GM18526 (cell line): ENCODE measurements around the gene KLHL17.

Source experiments
- POLR2A ChIP-seq: IDR thresholded peaks from 3 replicates; pipeline ENCODE4 v1.6.1; 2011; ENCODE audit not compliant: insufficient read length; ENCODE audit errors: extremely low read depth

KLHL17 gene

DNA sequence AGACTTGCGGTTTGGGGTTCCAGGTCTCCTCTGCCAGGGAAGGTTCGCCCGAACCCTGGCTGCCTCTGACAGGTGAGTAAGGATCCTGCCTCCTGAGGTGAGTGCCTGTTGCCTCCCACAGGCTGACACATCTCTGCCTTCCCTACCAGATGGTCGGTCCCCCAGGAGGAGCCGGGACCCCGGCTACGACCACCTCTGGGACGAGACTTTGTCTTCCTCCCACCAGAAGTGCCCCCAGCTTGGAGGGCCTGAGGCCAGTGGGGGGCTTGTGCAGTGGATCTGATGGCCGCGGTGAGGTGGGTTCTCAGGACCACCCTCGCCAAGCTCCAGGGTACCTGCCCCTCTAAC lies 13.9 kb downstream of the KLHL17 start:
- TF ChIP-seq POLR2A: no peak

DNA sequence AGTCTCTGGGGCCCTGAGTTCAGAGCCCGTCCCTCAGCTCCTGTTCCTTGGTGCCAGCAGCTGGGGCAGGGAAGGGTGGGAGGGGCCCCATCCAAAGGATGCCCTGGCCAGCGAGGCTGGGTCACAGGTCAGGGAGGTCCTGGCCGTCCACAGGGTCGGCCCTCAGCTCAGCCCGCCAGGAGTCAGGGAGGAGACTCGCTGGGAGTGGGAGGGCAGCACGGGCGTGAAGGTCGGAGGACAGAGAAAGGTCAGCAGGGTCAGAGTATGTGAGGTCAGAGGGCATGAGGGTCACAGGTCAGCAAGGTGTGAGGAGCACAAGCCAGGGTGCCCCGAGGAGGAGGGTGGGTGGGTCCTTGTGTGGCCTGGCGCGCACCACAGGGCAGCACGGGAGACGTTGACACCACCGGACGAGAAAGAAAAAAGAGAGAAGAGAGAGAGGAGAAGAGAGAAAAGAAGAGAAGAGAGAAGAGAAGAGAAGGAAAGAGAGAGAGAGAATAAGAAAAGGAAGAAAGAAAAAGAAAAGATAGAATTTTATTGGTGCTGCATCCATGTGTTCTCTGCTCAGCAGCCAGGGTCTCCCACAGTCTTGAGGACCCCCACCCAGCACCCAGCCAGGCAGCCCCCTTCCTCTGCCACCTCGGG lies 14.4 kb downstream of the KLHL17 start:
- TF ChIP-seq POLR2A: no peak

DNA sequence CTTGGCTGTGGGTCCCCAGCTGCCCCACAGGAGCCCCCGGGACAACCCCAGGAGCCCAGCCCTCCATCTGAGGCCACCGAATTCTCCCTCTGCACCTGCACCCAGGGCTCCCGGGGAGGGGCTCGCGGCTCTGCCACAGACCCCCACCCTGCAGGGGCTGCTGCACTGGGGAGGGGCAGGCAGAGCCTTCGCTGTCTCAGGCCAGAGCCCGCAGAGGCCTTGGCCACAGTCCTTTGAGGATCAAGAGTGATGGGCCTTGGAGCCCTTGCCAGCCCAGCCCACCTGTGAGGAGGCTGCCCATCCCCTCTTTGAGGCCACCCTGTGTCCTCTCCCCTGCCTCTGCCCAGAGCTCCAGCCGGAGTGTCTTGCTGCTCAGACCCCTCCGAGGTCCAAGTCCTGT lies 15.0 kb downstream of the KLHL17 start:
- no peak for TF ChIP-seq POLR2A

DNA sequence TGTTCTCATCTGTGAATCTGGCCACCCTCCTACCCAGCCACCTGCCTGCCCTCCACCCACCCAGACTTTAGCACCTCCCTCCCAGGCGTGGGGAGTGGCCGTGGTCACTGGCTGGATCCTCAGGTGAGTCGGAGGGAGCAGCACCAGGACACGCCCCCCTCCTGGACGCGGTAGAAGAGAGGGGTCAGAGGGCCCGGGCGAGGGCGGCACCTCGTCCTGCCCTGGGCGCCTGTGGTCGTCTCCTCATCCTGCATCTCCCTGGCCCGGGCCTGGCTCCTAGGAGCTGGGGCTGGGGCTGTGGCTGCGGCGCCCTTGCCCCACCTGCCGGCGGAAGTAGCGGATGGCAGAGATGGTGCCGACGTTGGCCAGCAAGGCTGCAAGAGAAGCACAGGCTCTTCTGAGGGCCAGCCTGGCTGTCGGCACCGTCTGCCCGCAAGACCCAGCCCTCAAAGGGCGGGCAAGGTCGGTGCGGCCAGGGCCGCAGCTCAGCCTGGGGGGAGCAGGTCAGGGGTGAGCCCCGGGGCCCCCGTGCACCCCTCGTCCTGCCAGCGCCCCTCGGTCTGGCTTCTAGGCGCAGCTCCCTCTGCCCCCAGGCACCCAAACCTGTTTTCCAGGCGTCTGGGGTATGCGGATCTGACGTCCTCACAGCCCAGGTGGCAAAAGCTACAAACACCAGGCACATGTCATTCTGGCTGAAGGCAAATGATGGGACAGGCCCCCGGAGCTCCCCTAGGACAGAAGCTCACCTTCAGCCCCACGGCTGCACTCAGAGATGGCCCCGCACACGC lies 15.7 kb downstream of the KLHL17 start:
- no peak for TF ChIP-seq POLR2A

DNA sequence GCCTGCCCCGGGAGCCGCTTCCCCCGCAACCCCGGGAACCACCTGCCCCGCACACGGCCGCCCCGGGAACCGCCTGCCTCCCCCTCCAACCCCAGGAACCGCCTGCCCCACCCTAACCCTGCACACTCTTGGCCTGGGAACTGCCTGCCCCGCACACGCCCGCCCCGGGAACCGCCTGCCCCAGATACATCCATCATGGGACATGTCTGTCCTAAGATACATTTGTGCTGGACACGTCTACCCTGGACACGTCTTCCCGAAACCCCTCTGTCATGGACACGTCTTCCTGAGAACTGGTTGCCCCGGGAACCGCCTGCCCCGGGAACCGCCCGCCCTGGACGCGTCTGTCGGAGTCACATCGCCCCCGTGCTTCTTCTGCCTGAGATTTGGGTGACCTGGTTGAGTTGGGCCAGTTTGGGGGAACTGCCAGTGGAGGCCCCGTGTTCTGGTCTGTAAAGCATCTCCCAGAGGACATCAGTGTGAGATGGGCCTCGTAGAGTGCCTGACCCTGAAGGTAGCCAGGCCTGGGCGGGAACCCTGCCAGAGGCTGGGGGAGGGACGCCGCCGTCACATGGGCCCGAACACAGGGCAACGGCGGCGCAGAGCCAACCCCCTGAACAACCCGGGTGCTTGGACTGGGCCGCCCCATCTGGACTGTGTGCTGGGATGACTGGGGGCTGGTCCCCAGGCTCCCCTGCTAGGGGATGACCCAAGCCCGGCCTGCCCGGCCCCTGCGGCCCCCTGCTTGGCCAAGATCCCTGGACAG lies 17.9 kb downstream of the KLHL17 start:
- TF ChIP-seq POLR2A: no peak

DNA sequence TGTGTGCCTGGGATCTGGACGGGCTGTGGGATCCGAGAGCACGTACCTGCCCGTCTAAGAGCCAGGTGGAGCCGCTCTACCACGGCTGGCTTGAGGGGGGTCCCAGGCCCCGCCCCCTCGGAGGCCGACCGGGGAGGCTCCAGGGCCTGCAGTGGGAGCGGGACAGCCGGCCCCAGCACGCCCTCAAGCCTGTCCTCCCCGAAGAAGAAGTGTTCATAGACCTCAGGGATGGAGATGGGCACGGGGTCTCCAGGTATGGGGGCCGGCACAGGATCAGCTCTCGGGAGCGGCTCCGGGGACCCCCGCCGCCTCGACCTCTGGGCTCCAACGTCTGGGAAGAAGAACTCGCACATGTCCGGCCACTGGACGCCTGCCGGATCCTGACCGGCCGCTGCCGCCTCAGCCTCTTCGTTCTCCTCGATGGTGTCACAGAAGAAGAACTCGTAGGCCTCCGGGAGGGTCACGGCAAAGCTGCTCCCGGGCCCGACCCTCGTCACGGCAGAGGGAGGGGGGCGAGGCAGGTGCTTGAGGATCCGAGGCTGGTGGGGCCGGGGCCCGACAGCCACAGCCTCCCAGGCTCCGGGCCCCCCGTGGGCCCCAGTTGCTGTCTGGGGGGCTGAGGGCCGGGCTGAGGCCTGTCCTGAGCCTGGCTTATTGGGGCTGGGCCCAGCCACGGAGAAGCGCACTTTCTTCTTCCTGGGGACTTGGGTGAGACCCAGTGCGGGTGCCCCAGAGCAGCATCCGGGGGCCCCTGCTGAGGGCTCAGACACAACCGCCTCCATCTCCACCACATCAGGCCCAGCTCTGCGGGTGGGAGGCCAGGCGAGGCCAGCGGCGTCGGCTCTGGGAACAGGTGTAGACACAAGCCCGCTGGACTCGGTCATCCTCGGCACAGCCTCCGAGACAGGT lies 18.7 kb downstream of the KLHL17 start:
- TF ChIP-seq POLR2A: no peak

DNA sequence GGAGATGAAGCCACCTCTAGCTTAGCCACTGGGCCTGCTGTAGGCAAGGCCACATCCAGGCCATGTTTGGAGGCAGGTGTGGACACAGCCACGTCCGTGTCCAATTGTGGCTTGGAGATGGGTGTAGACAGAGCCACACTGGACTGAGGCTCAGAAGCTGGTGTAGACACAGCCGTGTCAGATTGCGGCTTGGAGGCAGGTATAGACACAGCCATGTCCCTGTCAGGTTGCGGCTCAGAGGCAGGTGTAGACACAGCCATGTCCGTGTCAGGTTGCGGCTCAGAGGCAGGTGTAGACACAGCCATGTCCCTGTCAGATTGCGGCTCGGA lies 19.3 kb downstream of the KLHL17 start:
- TF ChIP-seq POLR2A: no peak

DNA sequence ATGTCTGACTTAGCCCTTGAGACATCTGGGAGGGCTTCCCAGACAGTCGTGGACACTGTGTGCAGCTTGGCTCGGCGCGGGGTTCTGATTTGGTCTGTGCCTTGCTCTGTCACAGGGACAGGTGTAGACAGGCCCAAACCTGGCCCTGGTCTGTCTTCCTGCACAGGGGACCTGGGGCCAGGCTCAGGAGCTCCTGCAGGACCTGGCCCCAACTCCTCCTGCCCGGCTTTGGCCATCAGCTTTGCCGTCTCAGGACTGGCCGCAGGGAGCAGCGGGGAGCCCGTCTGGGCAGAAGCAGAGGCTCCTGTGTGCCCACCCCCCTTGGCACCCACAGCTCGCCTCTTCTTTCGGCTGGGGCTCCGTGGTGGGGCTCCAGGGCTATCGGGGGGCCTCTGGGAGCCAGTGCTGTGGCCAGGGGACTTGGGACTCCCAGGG lies 19.8 kb downstream of the KLHL17 start:
- TF ChIP-seq POLR2A: no peak

DNA sequence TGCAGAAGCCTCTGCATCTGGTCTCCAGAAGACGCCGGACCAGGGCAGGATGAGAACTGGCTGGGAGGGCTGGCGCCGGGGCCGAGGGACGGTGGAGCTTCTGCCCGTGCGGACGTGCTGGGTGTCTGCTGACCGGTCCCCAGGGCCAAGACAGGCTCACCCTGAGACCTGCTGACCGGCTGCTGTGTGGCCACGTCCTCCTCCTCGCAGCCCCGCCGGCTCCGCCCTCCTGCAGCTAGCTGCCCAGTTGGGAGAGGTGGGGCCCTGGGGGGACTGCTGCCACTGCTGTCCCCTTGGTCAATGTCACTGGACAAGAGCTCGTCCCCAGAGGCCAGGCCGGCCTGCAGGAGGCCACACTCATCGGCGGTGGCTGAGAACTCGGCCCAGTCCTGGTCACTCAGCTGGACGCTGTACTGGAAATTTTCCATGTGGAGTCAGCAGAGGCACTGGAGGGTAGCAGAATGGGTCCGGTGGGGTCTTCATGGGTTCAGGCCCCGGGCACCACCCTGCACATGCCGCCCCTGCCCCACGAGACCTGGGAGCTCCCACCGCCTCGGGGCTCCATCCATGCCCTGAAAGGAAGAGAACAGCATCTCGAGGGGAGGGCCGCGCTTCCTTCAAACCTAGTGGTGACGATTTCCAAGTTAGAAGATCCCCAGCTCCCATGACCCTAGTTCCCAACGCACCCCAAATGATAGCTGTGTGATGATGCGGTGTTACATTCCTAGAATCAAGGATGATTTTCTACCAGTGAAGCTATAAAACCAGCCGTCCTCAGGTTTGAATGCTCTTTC lies 20.4 kb downstream of the KLHL17 start:
- no peak for TF ChIP-seq POLR2A

DNA sequence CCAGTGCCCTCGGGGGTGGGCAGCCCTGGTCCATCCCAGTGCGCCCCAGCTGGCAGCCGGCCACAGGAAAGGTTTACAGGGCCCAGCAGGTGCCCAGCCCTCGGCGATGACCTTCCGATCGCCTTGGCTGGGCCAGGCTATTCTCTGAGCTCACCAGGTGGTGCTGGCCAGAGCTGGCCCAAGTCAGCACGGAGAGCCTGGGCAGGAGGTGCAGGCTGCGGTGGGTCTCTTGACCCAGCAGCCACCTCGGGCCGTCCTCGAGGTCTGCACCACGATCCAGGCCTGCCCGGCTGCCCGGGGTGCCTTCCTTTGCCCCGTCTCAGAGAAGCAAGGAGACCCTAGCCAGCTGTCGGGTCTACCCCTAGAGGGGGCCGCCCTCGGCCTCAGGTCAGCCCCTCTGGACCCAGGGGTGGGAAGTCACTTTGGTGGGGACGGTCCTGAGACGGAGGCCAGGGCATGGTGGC lies 21.1 kb downstream of the KLHL17 start:
- TF ChIP-seq POLR2A: no peak

DNA sequence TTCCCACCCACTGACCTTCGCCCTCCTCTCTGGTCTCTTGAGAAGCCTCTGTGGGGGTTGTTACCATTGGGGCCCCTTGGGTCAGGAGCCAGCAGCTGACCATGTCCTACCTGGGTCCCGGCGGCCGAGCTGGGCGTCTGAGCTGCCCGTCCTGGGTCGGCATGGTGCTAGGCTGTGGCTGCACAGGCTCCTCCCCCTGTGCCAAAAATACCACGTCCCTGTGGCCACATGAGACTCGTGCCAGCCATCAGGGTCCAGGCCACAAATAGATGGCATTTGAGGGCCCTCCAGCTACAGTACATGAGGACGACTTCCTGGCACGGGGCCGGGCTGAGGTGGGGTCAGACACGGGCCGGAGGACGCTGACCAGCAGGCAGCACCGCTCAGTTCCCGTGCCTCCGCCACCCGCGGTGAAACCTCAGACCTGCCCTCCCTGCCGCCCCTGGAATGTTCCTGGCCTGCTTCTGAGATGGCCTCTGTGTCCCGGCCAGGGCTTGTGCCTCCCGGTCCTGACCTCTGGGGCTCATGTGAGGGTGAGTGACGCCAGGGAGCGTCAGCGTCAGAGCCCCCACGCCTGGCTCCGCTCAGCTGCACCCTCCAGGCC lies 21.7 kb downstream of the KLHL17 start, which contains the start of gene PERM1:
Gene PERM1 (minus strand): TSS at position 139 of the 604 bp plus-strand sequence. CDS start 1,064 bp downstream, outside the sequence.
- TF ChIP-seq POLR2A: no peak

DNA sequence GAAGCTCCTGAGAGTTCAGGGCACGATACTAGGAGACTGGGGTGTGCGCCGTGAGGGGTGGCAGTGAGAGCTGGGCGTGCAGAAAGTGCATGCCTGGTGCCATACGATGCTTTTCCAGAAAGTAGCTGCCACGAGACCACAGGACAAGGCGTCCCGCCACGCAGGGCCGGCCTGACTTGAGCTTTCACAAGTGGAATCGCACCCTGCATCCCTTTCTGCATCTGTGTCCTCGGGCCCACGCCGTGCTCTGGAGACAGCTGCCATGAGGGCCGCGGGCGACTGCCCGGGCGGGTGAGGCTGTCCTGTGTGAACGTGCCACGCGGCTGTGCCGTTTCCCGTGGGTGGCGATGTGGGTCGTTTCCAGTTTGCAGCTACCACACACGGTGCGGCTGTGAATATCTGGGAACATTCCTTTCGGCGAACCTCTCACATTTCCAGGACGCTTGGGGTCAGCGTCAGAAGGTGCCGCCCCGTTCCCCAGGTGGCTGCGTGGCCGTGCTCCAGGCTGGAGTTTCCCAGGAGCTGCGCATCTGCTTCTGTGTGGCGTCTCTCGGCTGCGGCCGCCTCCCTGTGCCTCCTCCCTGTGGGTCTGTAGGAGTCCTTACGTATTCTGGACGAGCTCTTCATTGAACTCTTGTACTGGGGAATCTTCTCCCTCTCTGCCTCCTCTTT lies 22.5 kb downstream of the KLHL17 start:
- TF ChIP-seq POLR2A: no peak

DNA sequence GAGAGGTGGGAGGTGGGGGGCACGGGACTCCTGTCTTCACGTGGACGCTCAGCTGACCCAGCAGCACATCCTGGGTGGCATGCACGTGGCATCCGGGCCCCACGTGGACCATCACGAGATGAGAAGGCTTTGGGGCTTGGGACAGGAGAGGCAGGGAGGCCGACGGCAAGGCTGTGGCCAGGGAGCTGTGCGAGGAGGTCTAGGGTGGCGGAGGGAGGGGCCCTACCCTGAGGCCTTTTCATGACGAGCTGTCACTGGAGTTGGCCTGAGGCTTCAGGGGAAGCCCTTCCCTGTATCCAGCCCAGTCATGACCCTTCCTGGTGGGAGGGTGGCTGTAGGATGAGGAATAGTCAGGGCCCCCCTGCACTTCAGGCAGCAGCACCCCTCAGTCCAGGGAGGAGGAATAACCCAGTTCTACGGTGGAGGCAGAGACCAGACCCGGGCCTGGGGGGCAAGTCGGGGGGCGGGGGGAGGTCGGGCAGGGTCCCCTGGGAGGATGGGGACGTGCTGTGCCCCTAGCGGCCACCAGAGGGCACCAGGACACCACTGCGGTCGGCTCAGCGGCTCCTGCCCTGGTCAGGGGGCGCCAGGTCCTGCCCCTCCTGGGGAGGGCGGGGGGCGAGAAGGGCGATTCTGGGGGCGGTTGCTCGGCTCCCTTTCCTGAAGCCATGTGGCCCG lies 23.6 kb downstream of the KLHL17 start:
- TF ChIP-seq POLR2A: no peak
